Activated naive CD4-positive, alpha-beta T cell treated with anti-CD3 and anti-CD28 coated beads, Interleukin-2, amount 10 ng/mL, durations not matched to agents 7 days and 5 days (primary cell): ENCODE results near the gene PGAM2.
"Not testable (repeated sequence)": the region's sequence is repeated elsewhere in the genome, so short reads cannot be mapped to it uniquely, and the experiment has no call there.

Source experiments
- CTCF ChIA-PET: fragments of 350-600 bp; sonication (Branson Sonifier 250); formaldehyde crosslinking; loops from one replicate; lab custom pipeline; 2021; ENCODE audit warnings: antibody characterized with exemption; lab: Charles Lee
- DNase-seq: peaks from one replicate; pipeline ENCODE4 v3.0.0-alpha.2; 2020
- H3K27ac Mint-ChIP-seq: one replicate; pipeline ENCODE4 v1.8.0; 2021; ENCODE audit warnings: mild to moderate bottlenecking, moderate library complexity, mixed read lengths
- H3K27me3 Mint-ChIP-seq: one replicate; pipeline ENCODE4 v1.8.0; 2021; ENCODE audit warnings: mild to moderate bottlenecking, mixed read lengths
- H3K36me3 Mint-ChIP-seq: one replicate; pipeline ENCODE4 v1.8.0; 2021; ENCODE audit warnings: mixed read lengths
- H3K4me1 Mint-ChIP-seq: one replicate; pipeline ENCODE4 v1.8.0; 2021; ENCODE audit warnings: mixed read lengths
- H3K4me3 Mint-ChIP-seq: one replicate; pipeline ENCODE4 v1.8.0; 2021; ENCODE audit warnings: mild to moderate bottlenecking, moderate library complexity, mixed read lengths
- H3K9me3 Mint-ChIP-seq: one replicate; pipeline ENCODE4 v1.8.0; 2021; ENCODE audit warnings: mixed read lengths

PGAM2 gene

GRCh38 chr7:44050915-44051560 lies 14.3 kb downstream of the PGAM2 start:
- H3K9me3 Mint-ChIP-seq, result no peaks in the 10 kb centered on the region
- CTCF ChIA-PET, result no interaction called here
- peaks cover 68% of the 10 kb centered on the region for H3K36me3 Mint-ChIP-seq
- H3K27me3 Mint-ChIP-seq, result no peaks in the 10 kb centered on the region
- peak overlapping the region; percentile 85 for H3K27ac Mint-ChIP-seq
- DNase-seq, result no peak
- H3K4me3 Mint-ChIP-seq, result no peak overlapping the region
- H3K4me1 Mint-ChIP-seq, result peaks cover 67% of the 10 kb centered on the region

- H3K36me3 Mint-ChIP-seq, result peaks cover 68% of the 10 kb centered on the region
Measured at GRCh38 chr7:44050121-44050914, 15.0 kb downstream of the PGAM2 start.

DNA sequence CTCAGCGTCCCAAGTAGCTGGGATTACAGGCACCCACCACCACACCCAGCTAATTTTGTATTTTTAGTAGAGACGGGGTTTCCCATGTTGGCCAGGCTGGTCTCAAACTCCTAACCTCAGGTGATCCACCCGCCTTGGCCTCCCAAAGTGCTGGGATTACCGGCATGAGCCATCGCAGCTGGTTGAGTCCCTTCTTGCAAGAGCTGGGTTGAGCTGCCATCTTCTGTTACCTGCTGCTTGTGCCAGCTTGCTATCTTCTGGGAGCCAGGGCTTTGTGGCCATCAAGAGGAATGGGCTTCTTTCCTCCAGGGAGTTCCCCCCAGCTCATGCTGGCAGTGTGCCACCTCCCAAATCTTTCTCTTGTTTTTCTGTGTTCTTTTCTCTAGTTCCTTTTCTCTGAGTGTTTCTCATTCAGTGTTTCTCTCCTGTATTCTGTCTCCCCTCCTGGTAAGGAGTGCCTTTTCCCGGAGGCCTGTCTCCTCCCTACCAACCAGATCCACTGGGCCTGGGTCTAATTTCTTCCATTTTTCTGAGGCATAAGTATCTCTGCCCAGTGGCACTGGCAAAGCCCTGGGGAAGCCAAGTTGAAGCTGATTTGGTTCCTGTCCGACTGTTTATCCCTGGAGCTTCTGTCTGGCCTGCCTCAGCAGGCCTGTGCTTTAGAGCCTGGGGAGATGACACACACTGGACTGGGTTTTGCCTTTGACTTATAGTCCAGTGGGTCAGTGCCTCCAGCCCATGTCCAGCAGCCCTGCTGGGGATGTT lies 17.2 kb downstream of the PGAM2 start:
- Mint-ChIP-seq H3K36me3 (peaks cover 65% of the 10 kb centered on the region), H3K4me3 (no peak overlapping the region), H3K27me3 (no peaks in the 10 kb centered on the region), H3K9me3 (no peaks in the 10 kb centered on the region), H3K27ac (peak overlapping the region; percentile 8), H3K4me1 (peaks cover 82% of the 10 kb centered on the region)
- CTCF ChIA-PET, result no interaction called here
- DNase-seq, result no peak

More at GRCh38 chr7:44050121-44050914, 15.0 kb downstream of the PGAM2 start:
- no peak for DNase-seq
- H3K27ac Mint-ChIP-seq, result peak overlapping the region; percentile 85
- CTCF ChIA-PET, result no interaction called here
- H3K27me3 Mint-ChIP-seq, result no peaks in the 10 kb centered on the region
- H3K4me3 Mint-ChIP-seq, result no peak overlapping the region
- peaks cover 70% of the 10 kb centered on the region for H3K4me1 Mint-ChIP-seq
- no peaks in the 10 kb centered on the region for H3K9me3 Mint-ChIP-seq

DNA sequence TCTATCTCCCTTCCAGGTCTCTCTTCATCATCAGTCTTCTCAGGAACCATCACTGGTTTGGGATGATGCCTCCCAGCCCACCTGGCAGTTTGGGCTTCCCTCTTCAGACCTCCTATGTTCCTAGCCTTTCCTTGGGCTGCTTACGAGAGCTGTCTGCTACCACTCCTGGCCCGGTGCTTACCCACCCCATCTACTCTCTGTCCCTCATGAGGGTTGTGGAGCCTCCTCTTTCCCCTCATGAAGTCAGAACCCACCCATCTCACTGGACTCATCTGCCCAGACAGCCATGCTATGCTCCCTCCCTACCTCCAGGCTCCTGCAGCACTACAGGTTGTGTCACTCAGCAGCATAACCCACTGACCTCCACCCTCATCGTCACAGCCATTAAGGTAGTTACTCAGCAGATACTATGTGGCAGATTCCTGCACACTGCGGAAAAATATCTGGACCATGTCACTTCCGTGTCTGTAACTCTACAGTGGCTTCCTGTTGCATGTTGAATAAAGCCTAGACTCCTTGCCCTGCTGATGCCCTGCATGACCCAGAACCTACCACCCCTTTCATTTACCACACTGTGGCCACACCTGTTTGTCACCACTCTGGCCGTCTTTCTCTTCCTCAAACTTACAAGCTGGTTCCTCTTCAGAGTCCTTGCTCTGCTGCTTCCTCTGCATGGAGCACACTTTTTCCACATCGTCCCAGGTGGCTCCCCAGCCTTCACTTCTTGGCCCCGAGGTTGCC lies 18.9 kb downstream of the PGAM2 start:
- no peaks in the 10 kb centered on the region for H3K27me3 Mint-ChIP-seq
- H3K9me3 Mint-ChIP-seq, result no peaks in the 10 kb centered on the region
- H3K4me3 Mint-ChIP-seq, result peak overlapping the region; percentile 75
- peak overlapping the region; percentile 88 for H3K27ac Mint-ChIP-seq
- CTCF ChIA-PET, result interaction anchor here (1.1 kb wide), 1 partner anchor 27 kb away, joined by 4 read pairs; no protein-coding TSS in a partner anchor
- peaks cover 74% of the 10 kb centered on the region for H3K4me1 Mint-ChIP-seq
- DNase-seq, result peak; percentile 56
- H3K36me3 Mint-ChIP-seq, result peaks cover 54% of the 10 kb centered on the region

- peaks cover 70% of the 10 kb centered on the region for H3K4me1 Mint-ChIP-seq
- H3K27me3 Mint-ChIP-seq, result no peaks in the 10 kb centered on the region
- CTCF ChIA-PET, result interaction anchor here (1.1 kb wide), 1 partner anchor 26 kb away, joined by 4 read pairs; no protein-coding TSS in a partner anchor
- peaks cover 46% of the 10 kb centered on the region for H3K36me3 Mint-ChIP-seq
- H3K4me3 Mint-ChIP-seq, result peak overlapping the region; percentile 75
- H3K27ac Mint-ChIP-seq, result peak overlapping the region; percentile 88
- no peak for DNase-seq
- H3K9me3 Mint-ChIP-seq, result no peaks in the 10 kb centered on the region
Measured at GRCh38 chr7:44045226-44046014, 19.9 kb downstream of the PGAM2 start.

GRCh38 chr7:44044315-44045225 lies 20.8 kb downstream of the PGAM2 start, which contains the start of gene DBNL:
Gene DBNL (plus strand): TSS chr7:44044702. CDS start chr7:44044738, 36 bp downstream.
- Mint-ChIP-seq H3K27me3 (no peaks in the 10 kb centered on the region), H3K4me3 (peak within 1 kb of the TSS; percentile 75), H3K27ac (peak within 1 kb of the TSS; percentile 88), H3K36me3 (peaks cover 37% of the 10 kb centered on the region), H3K4me1 (peaks cover 61% of the 10 kb centered on the region), H3K9me3 (no peaks in the 10 kb centered on the region)
- peak; percentile 96 for DNase-seq
- CTCF ChIA-PET, result no interaction called here

DNA sequence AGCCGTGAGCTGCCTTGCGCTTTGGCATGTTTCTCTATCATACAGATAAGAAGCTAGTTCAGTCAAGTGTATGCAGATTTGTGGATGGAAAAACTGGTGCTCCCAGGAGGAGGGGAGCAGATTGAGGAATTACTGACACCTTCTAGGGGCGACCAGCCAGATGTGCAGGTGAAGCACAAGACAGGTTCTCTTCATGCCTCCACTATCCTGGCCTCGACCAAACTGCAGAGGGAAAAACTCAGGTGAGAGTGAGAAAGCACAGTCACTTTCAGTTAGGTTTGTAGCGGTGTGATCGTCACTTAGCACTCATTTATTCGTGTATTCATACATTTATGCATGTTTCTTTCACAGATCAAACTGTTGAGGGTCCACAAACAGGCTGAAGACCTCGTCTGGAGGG lies 21.5 kb downstream of the PGAM2 start:
- CTCF ChIA-PET, result no interaction called here
- no peaks in the 10 kb centered on the region for H3K9me3 Mint-ChIP-seq
- peak overlapping the region; percentile 75 for H3K4me3 Mint-ChIP-seq
- H3K27me3 Mint-ChIP-seq, result no peaks in the 10 kb centered on the region
- peak overlapping the region; percentile 88 for H3K27ac Mint-ChIP-seq
- H3K36me3 Mint-ChIP-seq, result peaks cover 36% of the 10 kb centered on the region
- peaks cover 60% of the 10 kb centered on the region for H3K4me1 Mint-ChIP-seq
- no peak for DNase-seq

- no peaks in the 10 kb centered on the region for H3K27me3 Mint-ChIP-seq
- DNase-seq, result no peak
- H3K36me3 Mint-ChIP-seq, result peaks cover 27% of the 10 kb centered on the region
- peak overlapping the region; percentile 27 for H3K4me3 Mint-ChIP-seq
- peaks cover 50% of the 10 kb centered on the region for H3K4me1 Mint-ChIP-seq
- CTCF ChIA-PET, result no interaction called here
- H3K27ac Mint-ChIP-seq, result peak overlapping the region; percentile 39
- no peaks in the 10 kb centered on the region for H3K9me3 Mint-ChIP-seq
Measured at GRCh38 chr7:44042221-44042620, 23.1 kb downstream of the PGAM2 start.

DNA sequence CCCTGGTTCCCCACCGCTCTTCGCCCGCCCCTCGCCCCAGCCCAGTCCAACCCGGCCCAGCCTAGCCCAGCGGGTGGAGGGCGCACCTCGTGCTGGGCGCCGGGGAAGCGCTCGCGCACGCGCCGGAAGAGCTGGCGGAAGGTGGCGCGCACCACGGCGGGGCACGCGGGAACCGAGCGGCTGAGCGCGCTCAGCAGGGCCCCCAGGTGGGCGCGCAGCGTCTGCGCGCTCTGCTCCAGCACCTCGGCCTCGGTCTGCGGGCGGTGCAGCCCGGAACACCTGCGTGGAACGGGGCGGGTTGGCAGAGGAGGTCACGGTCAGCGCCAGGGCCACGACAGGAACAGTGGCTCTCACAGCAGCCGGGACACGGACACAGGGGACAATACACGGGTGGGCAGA lies 24.9 kb downstream of the PGAM2 start:
- H3K36me3 Mint-ChIP-seq, result peaks cover 13% of the 10 kb centered on the region

GRCh38 chr7:44039800-44040492 lies 25.4 kb downstream of the PGAM2 start:
- H3K27me3 Mint-ChIP-seq, H3K9me3 Mint-ChIP-seq, CTCF ChIA-PET: not testable (repeated sequence)

More for the DNA sequence above, 24.9 kb downstream of the PGAM2 start:
- CTCF ChIA-PET, H3K27me3 Mint-ChIP-seq, H3K9me3 Mint-ChIP-seq: not testable (repeated sequence)
- Mint-ChIP-seq H3K27ac (peak overlapping the region; percentile 89), H3K4me1 (peaks cover 33% of the 10 kb centered on the region), H3K4me3 (peak overlapping the region; percentile 78)
- peak; percentile 75 for DNase-seq

DNA sequence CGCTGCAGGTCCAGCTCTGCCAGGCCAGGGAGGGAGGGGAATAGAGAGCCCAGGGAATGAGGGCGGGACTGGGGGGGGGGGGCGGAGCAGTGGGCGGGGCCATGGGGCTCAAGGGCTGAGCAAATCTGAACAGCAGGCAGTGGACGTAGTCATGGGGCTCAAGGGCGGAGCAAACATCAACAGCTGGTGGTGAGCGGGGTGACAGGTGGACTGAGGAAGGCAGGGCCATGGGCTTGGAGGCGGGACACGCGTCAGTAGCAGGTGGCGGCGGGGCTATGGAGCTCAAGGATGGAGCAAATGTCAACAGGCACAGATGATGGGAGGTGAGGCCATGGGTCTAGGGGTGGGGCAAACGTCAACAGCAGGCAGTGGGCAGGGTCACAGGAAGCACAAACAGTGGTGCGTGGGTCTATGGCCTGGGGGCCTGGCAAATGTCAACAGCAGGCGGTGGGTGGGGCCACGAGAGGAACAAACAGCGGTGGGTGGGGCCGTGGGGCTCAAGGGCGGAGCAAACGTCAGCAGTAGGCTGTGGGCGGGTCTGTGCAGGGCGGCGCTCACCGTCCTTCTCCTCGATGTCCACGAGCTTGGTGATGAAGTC lies 26.3 kb downstream of the PGAM2 start:
- peak overlapping the region; percentile 82 for H3K27ac Mint-ChIP-seq
- H3K27me3 Mint-ChIP-seq, CTCF ChIA-PET, H3K36me3 Mint-ChIP-seq, H3K9me3 Mint-ChIP-seq: not testable (repeated sequence)
- peak overlapping the region; percentile 52 for H3K4me3 Mint-ChIP-seq
- peaks cover 25% of the 10 kb centered on the region for H3K4me1 Mint-ChIP-seq
- DNase-seq, result peak; percentile 94

More at GRCh38 chr7:44039800-44040492, 25.4 kb downstream of the PGAM2 start:
- H3K36me3 Mint-ChIP-seq, DNase-seq: not testable (repeated sequence)
- Mint-ChIP-seq H3K27ac (peak overlapping the region; percentile 86), H3K4me3 (peak overlapping the region; percentile 65), H3K4me1 (peaks cover 29% of the 10 kb centered on the region)
